ENCODE measurements around the gene DMBX1. TPM values are rescaled to one million over a fixed set of nuclear protein-coding genes. Genes with fewer than 3 reads are reported as not detected.
A peak's percentile ranks its signal among the peaks of the same experiment; 100 is the strongest.

The DMBX1 gene
- total and polyA plus RNA-seq, 2 of the 4 experiments (the other 2 are of a cell fraction), result not detected

GRCh38 chr1:46477153-46477929, 12.3 kb upstream of the DMBX1 start:
- H3K14ac ChIP-seq (replicated peaks; ENCODE audit: low read depth, low read length), result no peak overlapping the region
- H3K36me3 ChIP-seq (ENCODE audit: control insufficient read depth, insufficient read depth, low read length), result no peaks in the 10 kb centered on the region
- H4K5ac ChIP-seq (ENCODE audit: low read depth, low read length), result no peak overlapping the region
- H3K9me3 ChIP-seq (ENCODE audit: control insufficient read depth, insufficient read depth, low read length), result no peaks in the 10 kb centered on the region
- H3K79me1 ChIP-seq (ENCODE audit: low read depth in 1 of 2, low read length in 2 of 2), result no peaks in the 10 kb centered on the region
- no peak overlapping the region for H3K27ac ChIP-seq (ENCODE audit: insufficient read depth, low read length)
- H2AK5ac ChIP-seq (ENCODE audit: low read depth, low read length), result no peak overlapping the region
- DNase-seq, result peak; percentile 55
- CTCF ChIA-PET, result interaction anchor here (0.7 to 2.0 kb wide), 6 partner anchors 14 to 62 kb away, joined by 3 to 6 read pairs (median 4); a partner anchor contains a TSS
- no peak overlapping the region for H2BK20ac ChIP-seq (ENCODE audit: low read depth, low read length)
- peaks cover 73% of the 10 kb centered on the region for H3K27me3 ChIP-seq (ENCODE audit: control insufficient read depth, insufficient read depth, low read length)
- H3K4me2 ChIP-seq (ENCODE audit: low read depth, low read length), result no peak overlapping the region
- peak; percentile 98 for ATAC-seq (ENCODE audit: low read depth)
- H2BK5ac ChIP-seq (ENCODE audit: low read depth, low read length, poor library complexity, severe bottlenecking), result no peak overlapping the region
- H3K4me3 ChIP-seq (ENCODE audit: insufficient read depth, low read depth, low read length), result no peak overlapping the region
- no peak overlapping the region for H4K91ac ChIP-seq (ENCODE audit: insufficient read depth, low read depth, low read length)
- H2AK9ac ChIP-seq (replicated peaks; ENCODE audit: low read depth, low read length, poor library complexity), result no peak overlapping the region
- H3K9ac ChIP-seq (ENCODE audit: low read depth, low read length), result no peak overlapping the region
- H3K56ac ChIP-seq (ENCODE audit: extremely low read depth, insufficient read depth, low read length), result no peak overlapping the region
- intact Hi-C loops (cut with micrococcal nuclease) (loop anchor here (1.0 to 5.0 kb wide), 3 partner anchors 51 to 247 kb away; no protein-coding TSS in a partner anchor), dilution Hi-C loops (cut with HindIII; ENCODE audit: low sequenced_read_pairs, unreplicated experiment) (no loop called here), in situ Hi-C loops (cut with MboI; ENCODE audit: low sequenced_read_pairs) (loop anchor here (5.0 kb wide), 1 partner anchor 50 kb away; no protein-coding TSS in a partner anchor)
- H4K8ac ChIP-seq (ENCODE audit: low read depth in 2 of 2, low read length in 2 of 2), result no peak overlapping the region
- no peaks in the 10 kb centered on the region for H3K4me1 ChIP-seq (ENCODE audit: control insufficient read depth, insufficient read depth, low read length)
- BruUV-seq (replicated peaks), result no TSS peak
- no CpG with 5 or more reads among the region's 11 CpGs for WGBS, 2 experiments (ENCODE audit: extremely low coverage in 2 of 2, insufficient read length in 1 of 2)
- H3K18ac ChIP-seq (ENCODE audit: low read depth, low read length), result no peak overlapping the region
- POLR2A ChIA-PET (ENCODE audit: unreplicated experiment), result no interaction called here
- no peak overlapping the region for H2BK15ac ChIP-seq (ENCODE audit: low read depth, low read length)
- H2BK120ac ChIP-seq (ENCODE audit: low read depth, low read length), result no peak overlapping the region
- H3K4ac ChIP-seq (ENCODE audit: low read depth, low read length), result no peak overlapping the region
- no peaks in the 10 kb centered on the region for H4K20me1 ChIP-seq (ENCODE audit: insufficient read depth, low read length)
- H3K23ac ChIP-seq (ENCODE audit: low read depth, low read length), result no peak overlapping the region
- peak overlapping the region; percentile 64 for H2AFZ ChIP-seq (replicated peaks; ENCODE audit: low read length, poor library complexity)
- no peaks in the 10 kb centered on the region for H3K9me1 ChIP-seq (ENCODE audit: insufficient read depth, low read length)
- TF ChIP-seq RAD21 (IDR thresholded peaks at IDR 0.05; ENCODE audit: low read length) (peak; percentile 85), BHLHE40 (IDR thresholded peaks at IDR 0.05; ENCODE audit: low read depth, low read length) (no peak), NFE2L2 (IDR thresholded peaks at IDR 0.05; ENCODE audit: low read depth, low read length) (no peak), CHD1 (IDR thresholded peaks at IDR 0.05; ENCODE audit: low read depth, low read length) (no peak), FOS (IDR thresholded peaks at IDR 0.05; ENCODE audit: low read depth, low read length) (no peak), SMC3 (IDR thresholded peaks at IDR 0.05; ENCODE audit: low read depth, low read length) (peak; percentile 93), CTCF (conservative IDR thresholded peaks at IDR 0.05; ENCODE audit: low read depth, low read length) (peak; percentile 91), POLR2A (IDR thresholded peaks at IDR 0.05; ENCODE audit: low read depth, low read length) (no peak), MAFK (IDR thresholded peaks at IDR 0.05; ENCODE audit: low read depth, low read length) (no peak), ELK1 (IDR thresholded peaks at IDR 0.05; ENCODE audit: borderline replicate concordance, low read depth, low read length) (no peak), USF2 (IDR thresholded peaks at IDR 0.05; ENCODE audit: low read depth, low read length) (no peak), MAZ (IDR thresholded peaks at IDR 0.05; ENCODE audit: borderline replicate concordance, low read depth, low read length) (peak; percentile 71; the same call in 1 of the 2 replicates), CEBPB (IDR thresholded peaks at IDR 0.05; ENCODE audit: low read depth, low read length) (no peak), RCOR1 (IDR thresholded peaks at IDR 0.05; ENCODE audit: insufficient replicate concordance, low read length) (no peak), RFX5 (IDR thresholded peaks at IDR 0.05; ENCODE audit: low read depth, low read length) (no peak)
